HG03025 (cell line): ENCODE results near the gene SLC5A4.
"Not testable (repeated sequence)": the region's sequence is repeated elsewhere in the genome, so short reads cannot be mapped to it uniquely, and the experiment has no call there.

Experiments
- ATAC-seq: cut with Tn5 transposase; IDR thresholded peaks from one replicate; pipeline ENCODE4 v1.9.1; 2021; ENCODE audit warnings: mild to moderate bottlenecking, moderate library complexity; ENCODE audit not compliant: unreplicated experiment, low FRiP score

SLC5A4 gene

DNA sequence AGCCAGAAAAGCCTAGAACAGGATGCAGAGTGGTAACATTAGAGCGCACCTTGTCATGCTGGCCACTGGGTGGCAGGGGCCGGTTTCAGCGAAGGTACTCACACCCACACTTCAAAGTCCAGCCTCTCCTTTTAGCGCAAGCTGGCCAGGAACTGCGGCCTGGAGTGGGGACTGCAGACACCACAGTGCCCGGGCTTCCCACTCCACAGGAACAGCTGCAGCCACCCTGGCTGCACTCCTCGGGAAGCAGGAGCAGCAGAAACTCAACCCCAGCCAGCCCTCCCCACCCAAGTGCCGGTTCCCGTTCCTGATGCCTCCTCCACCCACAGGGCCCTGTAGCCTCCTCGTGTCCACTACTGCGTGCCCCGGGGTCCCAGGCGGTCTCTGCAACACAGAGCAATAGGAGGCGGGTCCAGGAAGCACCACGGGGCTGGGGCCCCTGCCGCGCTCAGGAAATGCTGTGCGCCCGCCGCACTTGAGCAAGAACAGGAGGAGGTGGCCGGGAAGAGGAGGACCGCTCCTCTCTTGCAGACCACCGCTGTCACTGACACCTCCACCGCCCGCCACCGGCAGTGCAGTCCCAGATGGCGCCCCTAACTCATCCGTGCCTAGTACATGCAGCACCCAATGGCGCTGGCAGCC lies 52.5 kb downstream of the SLC5A4 start:
- ATAC-seq = no peak

DNA sequence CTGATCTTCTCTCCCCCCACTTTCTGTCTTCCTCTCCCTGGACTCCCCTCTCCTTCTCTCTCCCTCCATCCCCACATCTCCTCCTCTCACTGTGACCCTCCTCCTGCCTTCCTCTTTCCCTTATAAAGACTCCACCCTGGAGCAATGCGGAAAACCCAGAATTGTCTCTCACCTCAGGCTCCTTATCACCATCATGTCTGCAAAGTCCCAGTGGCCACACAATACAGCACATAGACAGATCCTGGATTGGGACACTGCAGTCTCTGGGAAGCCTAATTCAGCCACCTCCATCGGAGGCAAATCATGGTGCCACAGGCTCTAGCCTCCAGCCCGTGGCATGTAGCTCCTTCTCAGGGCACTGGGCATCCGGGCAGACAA lies 53.0 kb downstream of the SLC5A4 start:
- no peak for ATAC-seq

- no peak for ATAC-seq
Measured at GRCh38 chr22:32200752-32201151, 54.4 kb downstream of the SLC5A4 start.

GRCh38 chr22:32199961-32200360 lies 55.2 kb downstream of the SLC5A4 start:
- ATAC-seq = no peak

DNA sequence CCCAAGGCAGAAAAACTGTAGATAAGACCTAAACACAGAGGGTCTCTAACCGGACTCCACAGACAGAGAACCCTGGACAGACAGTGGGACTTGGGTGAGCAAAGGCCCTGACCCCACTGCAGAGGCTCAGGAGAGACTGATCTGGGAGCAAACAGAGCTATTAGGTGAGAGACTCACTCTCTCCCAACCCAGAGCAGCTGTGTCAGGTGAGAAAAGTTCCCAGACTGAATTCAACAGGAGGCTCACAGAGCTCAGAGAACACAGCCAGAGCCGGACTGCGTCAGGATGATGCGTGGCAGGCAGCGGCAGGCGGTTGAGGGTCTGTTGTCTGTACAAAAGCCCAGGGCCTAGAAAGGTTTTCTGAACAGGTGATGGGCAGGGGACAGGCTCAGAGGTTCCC lies 55.8 kb downstream of the SLC5A4 start:
- no peak for ATAC-seq

- not testable (repeated sequence) for ATAC-seq
Measured at GRCh38 chr22:32197553-32198226, 57.5 kb downstream of the SLC5A4 start.

DNA sequence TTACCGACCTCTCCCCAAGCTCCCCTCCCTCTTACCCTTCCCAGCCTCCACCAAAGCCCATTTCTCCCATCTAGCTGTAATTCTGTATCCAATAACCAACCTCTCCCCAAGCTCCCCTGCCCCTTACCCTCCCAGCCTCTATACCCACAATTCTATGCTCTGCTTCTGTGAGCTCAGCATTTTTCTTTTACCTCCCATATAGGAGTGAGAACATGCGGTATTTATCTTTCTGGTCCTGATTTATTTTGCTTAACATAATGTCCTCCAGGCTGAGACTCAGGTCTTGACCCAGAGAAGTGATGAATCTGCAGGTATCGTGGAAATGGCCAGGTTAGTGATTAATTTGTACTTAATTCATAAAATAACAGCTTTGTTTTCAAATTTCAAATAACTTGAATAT lies 59.2 kb downstream of the SLC5A4 start:
- ATAC-seq = not testable (repeated sequence)

DNA sequence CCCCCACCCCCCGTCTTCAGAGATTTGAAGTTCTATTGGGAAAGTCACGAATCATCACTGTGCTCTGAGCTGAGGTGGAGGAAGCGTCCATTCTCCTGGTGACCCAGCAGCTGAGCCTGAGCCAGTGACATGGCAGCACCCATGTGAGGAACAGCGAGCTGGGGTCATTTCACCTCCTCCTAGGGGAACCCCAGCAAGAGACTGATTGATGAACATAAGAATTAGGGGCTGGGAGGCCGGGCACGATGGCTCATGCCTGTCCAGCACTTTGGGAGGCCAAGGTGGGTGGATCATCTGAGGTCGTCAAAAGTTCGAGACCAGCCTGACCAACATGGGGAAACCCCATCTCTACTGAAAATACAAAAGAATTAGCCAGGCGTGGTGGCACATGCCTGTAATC lies 61.8 kb downstream of the SLC5A4 start:
- not testable (repeated sequence) for ATAC-seq

GRCh38 chr22:32191021-32191420 lies 64.1 kb downstream of the SLC5A4 start:
- ATAC-seq = not testable (repeated sequence)

GRCh38 chr22:32185821-32186220 lies 69.3 kb downstream of the SLC5A4 start:
- ATAC-seq = no peak

DNA sequence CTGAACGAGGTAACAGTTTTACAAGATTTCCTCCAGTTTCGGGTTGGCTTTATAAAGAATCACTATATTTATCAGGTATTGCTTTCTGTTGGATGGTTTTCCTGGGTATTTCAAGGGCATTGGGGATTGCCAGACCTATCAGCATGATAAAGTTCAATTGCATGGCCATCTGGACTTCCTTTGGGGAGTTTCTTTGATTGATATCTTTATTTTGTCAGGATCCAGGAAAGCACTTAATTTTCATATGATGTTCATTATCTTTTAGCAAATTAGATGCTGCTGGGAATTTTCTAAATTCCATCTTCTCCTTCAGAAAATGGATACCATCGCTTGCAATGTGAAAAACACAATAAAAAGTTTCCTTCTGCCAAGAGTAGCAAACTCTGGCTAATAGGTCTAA lies 71.5 kb downstream of the SLC5A4 start:
- no peak for ATAC-seq

- no peak for ATAC-seq
Measured at GRCh38 chr22:32181043-32181442, 74.1 kb downstream of the SLC5A4 start.

- ATAC-seq = no peak
Measured at GRCh38 chr22:32177221-32177765, 77.9 kb downstream of the SLC5A4 start.

- ATAC-seq = no peak
Measured at GRCh38 chr22:32175683-32176644, 79.2 kb downstream of the SLC5A4 start.

GRCh38 chr22:32175115-32175514 lies 80.0 kb downstream of the SLC5A4 start:
- ATAC-seq = no peak
